ENCODE data around the gene OR6S1. TPM values are rescaled to one million over a fixed set of nuclear protein-coding genes. Genes with fewer than 3 reads are reported as not detected.

The OR6S1 gene
- total RNA-seq, 4 donors from 2014 or later: not detected

DNA sequence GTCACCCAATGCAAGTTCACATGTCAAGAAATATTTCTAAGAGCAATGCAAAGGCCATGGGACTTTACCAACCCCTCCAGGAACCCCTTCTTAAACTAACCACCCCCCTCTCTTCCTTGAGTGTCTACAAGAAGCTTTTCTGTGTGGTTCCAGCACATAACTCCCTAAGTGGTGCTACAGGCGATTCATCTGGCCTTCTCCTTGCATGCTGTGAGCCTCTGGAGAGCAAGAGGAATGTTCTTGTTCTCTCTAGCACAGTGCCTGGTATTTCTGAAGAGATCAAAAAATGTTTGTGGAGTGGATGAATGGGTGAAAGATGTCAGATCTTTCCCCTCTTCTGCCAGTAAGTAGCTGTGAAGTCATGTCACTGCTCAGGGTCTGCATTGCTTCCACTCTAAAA is 44.4 kb downstream of the OR6S1 start:
- TF ChIP-seq, protein P1, sequence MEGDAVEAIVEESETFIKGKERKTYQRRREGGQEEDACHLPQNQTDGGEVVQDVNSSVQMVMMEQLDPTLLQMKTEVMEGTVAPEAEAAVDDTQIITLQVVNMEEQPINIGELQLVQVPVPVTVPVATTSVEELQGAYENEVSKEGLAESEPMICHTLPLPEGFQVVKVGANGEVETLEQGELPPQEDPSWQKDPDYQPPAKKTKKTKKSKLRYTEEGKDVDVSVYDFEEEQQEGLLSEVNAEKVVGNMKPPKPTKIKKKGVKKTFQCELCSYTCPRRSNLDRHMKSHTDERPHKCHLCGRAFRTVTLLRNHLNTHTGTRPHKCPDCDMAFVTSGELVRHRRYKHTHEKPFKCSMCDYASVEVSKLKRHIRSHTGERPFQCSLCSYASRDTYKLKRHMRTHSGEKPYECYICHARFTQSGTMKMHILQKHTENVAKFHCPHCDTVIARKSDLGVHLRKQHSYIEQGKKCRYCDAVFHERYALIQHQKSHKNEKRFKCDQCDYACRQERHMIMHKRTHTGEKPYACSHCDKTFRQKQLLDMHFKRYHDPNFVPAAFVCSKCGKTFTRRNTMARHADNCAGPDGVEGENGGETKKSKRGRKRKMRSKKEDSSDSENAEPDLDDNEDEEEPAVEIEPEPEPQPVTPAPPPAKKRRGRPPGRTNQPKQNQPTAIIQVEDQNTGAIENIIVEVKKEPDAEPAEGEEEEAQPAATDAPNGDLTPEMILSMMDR (IDR thresholded peaks at IDR 0.05; ENCODE audit: low read depth): no peak

DNA sequence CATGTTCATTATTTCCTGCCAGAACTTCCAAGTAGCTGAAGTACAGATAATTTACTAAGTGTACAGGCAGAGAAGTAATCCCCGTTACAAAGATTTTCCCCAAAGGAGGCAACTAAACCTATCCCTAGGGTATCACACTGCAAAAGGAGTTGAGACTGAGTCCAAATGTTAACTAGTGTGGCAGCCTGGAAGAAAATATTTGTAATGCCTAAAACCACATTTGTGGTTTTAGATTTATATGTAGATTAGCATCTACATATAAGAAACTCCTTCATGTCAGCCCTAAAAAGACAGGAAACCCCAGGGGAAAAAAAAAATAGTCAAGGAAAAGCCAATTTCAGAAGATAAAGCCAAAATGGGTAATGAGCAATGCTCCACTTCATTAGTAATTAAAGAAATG is 48.9 kb downstream of the OR6S1 start:
- TF ChIP-seq, protein P1 (IDR thresholded peaks at IDR 0.05; ENCODE audit: low read depth): no peak

DNA sequence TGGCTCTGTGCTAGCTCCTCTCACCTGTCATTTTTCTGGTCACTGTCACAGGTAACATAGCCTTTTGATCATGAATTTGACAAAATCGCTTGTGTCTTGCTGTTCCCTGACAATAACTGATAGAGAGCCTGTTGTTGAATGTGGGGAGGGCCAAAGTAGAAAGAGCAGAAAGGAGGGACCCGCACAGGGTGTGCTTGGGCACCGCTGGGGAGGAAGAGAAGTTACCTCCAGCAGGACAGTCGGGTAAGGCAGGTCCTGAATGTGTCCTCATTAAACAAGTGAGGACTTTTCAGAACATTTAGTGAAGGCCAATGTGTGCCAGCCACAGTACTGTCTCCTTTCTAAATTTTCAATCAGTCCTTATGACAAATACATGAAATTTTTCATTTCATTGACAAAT is 50.3 kb downstream of the OR6S1 start, which contains the start of gene RNASE12:
Gene RNASE12, minus strand, starts transcription at position 142 of the 400 bp plus-strand sequence. CDS start 653 bp downstream, outside the sequence.
- TF ChIP-seq, protein P1 (IDR thresholded peaks at IDR 0.05; ENCODE audit: low read depth): no peak

Small RNAs within 50 kb of the gene (small RNA-seq; reads per million reads assigned to genes)
- gene RF00019: 0.49 reads per million

Other genes starting within 250 kb of the OR6S1 start
- 10 to 100 TPM; 24.8 to 34.5 (median 28.2) TPM for gene TEP1, start 228.2 kb downstream of the OR6S1 start, total RNA-seq
- 1 to 10 TPM in 2 of 4 donors, under 1 TPM in 2; 0.16 to 3.4 (median 0.81) TPM for gene KLHL33, start 205.5 kb downstream of the OR6S1 start, total RNA-seq
- 10 to 100 TPM; 29.5 to 64.6 (median 41.6) TPM for gene OSGEP, start 186.9 kb downstream of the OR6S1 start, total RNA-seq
- 100 to 1,000 TPM; 108 to 172 (median 137) TPM for gene APEX1, start 186.5 kb downstream of the OR6S1 start, total RNA-seq
- gene PIP4P1, start 180.3 kb downstream of the OR6S1 start, total RNA-seq: 10 to 100 TPM; 15.8 to 32.0 (median 25.9) TPM
- 10 to 100 TPM; 17.5 to 47.3 (median 35.7) TPM for gene PNP, start 172.3 kb downstream of the OR6S1 start, total RNA-seq
- not detected for gene RNASE10, start 136.2 kb downstream of the OR6S1 start, total RNA-seq
- not detected for gene RNASE9, start 80.6 kb downstream of the OR6S1 start, total RNA-seq
- gene RNASE11, start 53.7 kb downstream of the OR6S1 start, total RNA-seq: not detected
- not detected for gene RNASE12, start 50.3 kb downstream of the OR6S1 start, total RNA-seq
- 100 to 1,000 TPM; 171 to 355 (median 289) TPM for gene RNASE4, start 42.9 kb upstream of the OR6S1 start, total RNA-seq
- 10 to 100 TPM; 34.7 to 75.0 (median 55.2) TPM for gene ANG, start 47.1 kb upstream of the OR6S1 start, total RNA-seq
- not detected for gene EDDM3A, start 104.2 kb upstream of the OR6S1 start, total RNA-seq
- not detected for gene EDDM3B, start 126.7 kb upstream of the OR6S1 start, total RNA-seq
- 100 to 1,000 TPM in 1 of 4 donors, 10 to 100 TPM in 3; 12.2 to 120 (median 66.5) TPM for gene RNASE6, start 139.6 kb upstream of the OR6S1 start, total RNA-seq
- 1,000 to 10,000 TPM in 2 of 4 donors, 100 to 1,000 TPM in 2; 568 to 1,425 (median 983) TPM for gene RNASE1, start 161.2 kb upstream of the OR6S1 start, total RNA-seq
- gene RNASE3, start 249.7 kb upstream of the OR6S1 start, total RNA-seq: not detected

All from subcutaneous adipose tissue (tissue), 4 donors.